ENCODE data around the gene DPH3.

DPH3 gene

GRCh38 chr3:16300881-16301359, 36.2 kb upstream of the DPH3 start:
- in situ Hi-C loops (cut with HindIII; ENCODE audit: low sequenced_read_pairs): no loop called here
- TF ChIP-seq CTCF (IDR thresholded peaks at IDR 0.05; ENCODE audit: low read depth, low read length): no peak
- no peak for DNase-seq (ENCODE audit: low read depth, low spot score)
- no peak overlapping the region for H3K4me3 ChIP-seq (ENCODE audit: low read depth, low read length)

- TF ChIP-seq CTCF (IDR thresholded peaks at IDR 0.05; ENCODE audit: low read depth, low read length): no peak
- no peak overlapping the region for H3K4me3 ChIP-seq (ENCODE audit: low read depth, low read length)
- in situ Hi-C loops (cut with HindIII; ENCODE audit: low sequenced_read_pairs): no loop called here
- no peak for DNase-seq (ENCODE audit: low read depth, low spot score)
Observed at GRCh38 chr3:16300307-16300706, 35.6 kb upstream of the DPH3 start.

GRCh38 chr3:16299746-16300145, 35.0 kb upstream of the DPH3 start:
- no peak for DNase-seq (ENCODE audit: low read depth, low spot score)
- in situ Hi-C loops (cut with HindIII; ENCODE audit: low sequenced_read_pairs): no loop called here
- H3K4me3 ChIP-seq (ENCODE audit: low read depth, low read length): no peak overlapping the region
- TF ChIP-seq CTCF (IDR thresholded peaks at IDR 0.05; ENCODE audit: low read depth, low read length): no peak

GRCh38 chr3:16298891-16299290, 34.1 kb upstream of the DPH3 start:
- TF ChIP-seq CTCF (IDR thresholded peaks at IDR 0.05; ENCODE audit: low read depth, low read length): no peak
- in situ Hi-C loops (cut with HindIII; ENCODE audit: low sequenced_read_pairs): no loop called here
- DNase-seq (ENCODE audit: low read depth, low spot score): no peak
- no peak overlapping the region for H3K4me3 ChIP-seq (ENCODE audit: low read depth, low read length)

GRCh38 chr3:16297997-16298885, 33.5 kb upstream of the DPH3 start:
- no peak for DNase-seq (ENCODE audit: low read depth, low spot score)
- H3K4me3 ChIP-seq (ENCODE audit: low read depth, low read length): no peak overlapping the region
- in situ Hi-C loops (cut with HindIII; ENCODE audit: low sequenced_read_pairs): no loop called here
- no peak for TF ChIP-seq CTCF (IDR thresholded peaks at IDR 0.05; ENCODE audit: low read depth, low read length)

- TF ChIP-seq CTCF (IDR thresholded peaks at IDR 0.05; ENCODE audit: low read depth, low read length): no peak
- in situ Hi-C loops (cut with HindIII; ENCODE audit: low sequenced_read_pairs): no loop called here
- no peak for DNase-seq (ENCODE audit: low read depth, low spot score)
- H3K4me3 ChIP-seq (ENCODE audit: low read depth, low read length): no peak overlapping the region
Observed at GRCh38 chr3:16295298-16295890, 30.7 kb upstream of the DPH3 start.

Measured in astrocyte of the spinal cord (primary cell).